Activated T-cell treated with anti-CD3 and anti-CD28 coated beads for 48 hours (primary cell): ENCODE results near the gene GGT7.
"Not testable (repeated sequence)": the region's sequence is repeated elsewhere in the genome, so short reads cannot be mapped to it uniquely, and the experiment has no call there.

Source experiments
- DNase-seq: peaks from one replicate; pipeline ENCODE4 v3.0.0-alpha.2; 2020; ENCODE audit warnings: low read depth

The GGT7 gene

GRCh38 chr20:34881689-34882088 is 9.0 kb upstream of the GGT7 start:
- no peak for DNase-seq

- DNase-seq, result not testable (repeated sequence)
Measured at GRCh38 chr20:34880971-34881370, 8.3 kb upstream of the GGT7 start.

- no peak for DNase-seq
Measured at GRCh38 chr20:34880215-34880850, 7.7 kb upstream of the GGT7 start.

- peak; percentile 94 for DNase-seq
Measured at GRCh38 chr20:34876406-34877282, 4.0 kb upstream of the GGT7 start, which contains the start of gene ACSS2. Gene ACSS2, plus strand, starts transcription at chr20:34876612. Its CDS starts 34 bp downstream, at chr20:34876646.

DNA sequence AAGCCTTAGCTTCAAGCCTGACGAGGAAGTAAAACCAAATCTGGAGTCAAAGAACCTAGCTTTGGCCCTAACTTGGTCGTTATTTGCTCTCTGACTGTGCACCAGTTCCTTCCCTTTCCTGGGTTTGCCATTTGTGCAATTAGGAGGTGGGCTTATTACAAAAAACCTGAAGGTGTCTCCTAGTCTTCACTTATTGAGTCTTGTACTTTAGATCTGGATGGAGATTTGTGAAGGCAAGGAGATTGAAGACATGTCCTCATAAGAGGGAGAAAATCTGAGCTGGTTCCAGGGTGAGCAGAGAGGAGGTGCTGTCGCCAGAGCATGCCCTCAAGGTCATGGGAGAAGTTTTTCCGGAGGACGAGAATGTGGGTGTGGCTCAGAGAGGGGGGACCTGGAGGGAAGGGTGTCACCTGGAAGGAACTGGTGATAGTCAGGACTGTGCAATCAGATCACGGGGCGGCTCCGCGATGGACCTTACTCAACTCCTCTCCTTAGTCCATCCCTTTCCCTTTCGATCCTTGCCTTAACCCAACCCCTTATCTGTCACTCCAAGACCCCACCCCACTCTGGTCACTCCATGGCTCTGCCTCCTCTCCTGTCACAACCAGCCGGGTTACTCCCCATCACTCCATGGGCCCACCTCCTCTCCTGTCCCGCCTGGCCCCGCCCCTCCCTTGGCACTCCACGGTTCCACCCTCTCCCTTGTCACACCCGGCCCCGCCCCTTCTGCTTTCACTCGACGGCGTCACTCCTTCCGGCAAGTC is 3.2 kb upstream of the GGT7 start:
- DNase-seq, result no peak

DNA sequence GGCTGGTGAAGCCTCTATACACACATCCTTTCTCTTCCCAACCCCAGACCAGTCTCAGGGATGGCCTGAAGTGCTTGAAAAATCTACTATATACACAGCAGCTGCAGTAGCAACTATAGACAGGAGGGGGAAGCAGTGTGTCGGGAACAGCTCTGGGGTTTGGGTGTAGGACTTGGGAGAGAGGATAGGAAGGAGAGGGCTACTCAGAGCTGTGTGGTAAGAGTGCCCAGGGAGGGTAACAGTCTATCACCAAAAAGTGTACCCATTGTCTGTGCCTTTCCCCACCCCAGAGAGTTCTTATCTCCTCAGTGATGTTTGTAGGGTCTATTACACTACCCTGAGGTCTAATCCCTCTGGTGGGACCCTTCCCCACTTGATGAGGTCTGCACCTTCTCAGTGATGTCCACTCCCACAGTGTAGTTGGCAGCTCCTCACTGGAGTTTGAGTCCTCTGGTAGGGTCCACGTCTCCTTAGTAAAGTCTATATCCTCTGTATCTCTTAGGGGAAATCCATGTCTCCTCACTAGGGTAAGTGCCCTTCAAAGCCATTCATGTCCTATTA is 1.5 kb upstream of the GGT7 start:
- peak; percentile 56 for DNase-seq

DNA sequence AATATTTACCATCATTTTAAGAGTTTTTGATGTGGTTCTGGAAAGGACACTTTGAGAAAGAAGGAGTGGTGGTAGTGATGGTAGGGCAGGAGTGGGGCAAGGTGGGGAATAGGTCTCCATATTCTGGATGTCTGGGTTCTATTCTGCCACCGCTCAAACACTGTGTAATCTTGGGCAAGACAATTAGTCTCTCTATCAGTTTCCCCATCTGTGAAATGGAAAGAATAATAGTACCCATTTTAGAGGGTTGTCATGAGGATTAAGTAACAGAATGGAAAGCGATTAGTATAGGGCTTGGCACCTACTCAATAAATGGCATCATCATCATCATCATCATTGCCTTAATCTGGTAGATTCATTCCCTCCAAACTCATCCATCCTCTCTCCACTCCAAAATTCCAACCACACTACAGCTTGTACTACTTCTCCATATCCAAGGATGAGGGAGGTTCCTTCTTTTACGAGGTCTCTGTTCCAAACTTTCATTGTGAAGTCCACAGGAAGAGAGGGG is 982 bp upstream of the GGT7 start:
- DNase-seq, result no peak

DNA sequence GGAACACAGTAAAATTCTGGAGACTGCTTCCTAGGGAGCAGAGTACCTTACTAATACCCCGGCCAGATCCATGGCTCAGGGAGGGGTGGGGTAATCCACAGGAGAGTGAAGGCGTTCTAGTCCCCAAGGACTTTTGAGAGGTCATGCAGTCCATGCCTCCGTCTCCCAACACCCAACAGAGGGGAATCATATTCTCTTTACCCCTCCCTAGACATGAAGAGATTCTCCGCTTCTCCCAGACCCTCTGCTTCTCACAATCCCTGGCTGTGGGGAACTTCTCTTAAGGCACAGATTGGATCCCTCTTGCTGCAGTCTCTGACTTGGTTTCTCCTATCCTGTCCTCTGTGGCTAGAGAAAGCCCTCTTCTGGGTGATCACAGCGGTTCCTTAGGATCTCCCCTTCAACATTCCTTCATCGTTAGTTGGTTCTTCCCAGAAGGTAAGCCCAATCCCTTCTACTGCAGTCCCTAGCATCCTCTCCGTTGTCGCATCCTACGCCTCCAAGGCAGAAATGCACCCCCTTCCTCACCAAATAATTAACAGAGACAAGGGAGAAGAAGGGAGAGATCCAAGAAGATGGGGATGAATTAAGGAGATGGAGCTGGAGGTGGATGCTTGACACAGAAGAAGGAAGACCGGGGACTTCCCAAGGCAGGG is 562 bp downstream of the GGT7 start:
- DNase-seq, result no peak

- DNase-seq, result no peak
Measured at GRCh38 chr20:34871320-34871926, 1.2 kb downstream of the GGT7 start.

GRCh38 chr20:34864216-34864615 is 8.4 kb downstream of the GGT7 start:
- DNase-seq, result no peak

DNA sequence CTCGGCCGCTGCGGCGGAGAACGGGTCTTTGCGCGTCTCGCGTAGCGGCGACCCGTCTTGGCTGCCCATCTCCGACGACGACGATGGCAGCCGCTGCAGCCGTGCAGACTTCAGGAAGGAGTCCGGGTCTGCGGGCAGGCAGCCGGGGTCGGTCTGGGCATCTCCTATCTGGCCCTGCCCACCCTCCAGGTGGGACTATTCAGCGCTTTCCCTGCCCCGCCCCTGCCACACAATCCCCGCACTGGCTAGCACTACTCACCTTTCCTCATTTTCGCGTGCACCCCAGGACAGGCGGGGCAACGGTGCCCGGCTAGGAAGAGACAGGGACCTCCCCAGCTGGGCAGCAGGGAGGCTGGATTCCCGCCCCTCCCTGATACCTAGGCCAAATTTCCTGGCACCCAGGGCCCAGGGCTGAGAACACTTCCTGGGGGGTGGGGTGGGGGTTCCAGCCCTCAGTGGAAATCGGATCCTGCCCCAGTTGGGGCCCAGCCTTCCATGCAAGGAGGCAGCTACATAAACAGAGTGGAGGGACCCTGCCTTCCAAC is 9.2 kb downstream of the GGT7 start:
- DNase-seq, result no peak

DNA sequence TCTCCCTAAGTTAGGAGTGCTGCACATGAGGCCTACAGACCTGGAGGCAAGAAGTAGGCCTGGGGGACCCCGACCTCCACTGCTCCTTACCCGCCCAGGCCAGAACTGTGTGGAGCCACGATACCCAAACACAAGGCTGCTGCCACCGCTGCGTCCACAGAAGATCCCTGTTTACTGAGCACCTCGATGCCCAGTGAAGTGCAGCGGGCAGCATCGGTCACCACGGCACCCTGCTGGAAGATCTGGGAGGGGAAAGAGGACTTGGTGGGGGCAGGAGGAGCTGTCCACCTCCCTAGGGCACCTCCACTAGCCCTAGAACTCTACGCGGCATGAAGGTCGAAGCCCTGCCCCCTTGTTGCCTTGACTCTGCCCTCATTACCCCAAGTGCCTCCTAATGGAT is 9.9 kb downstream of the GGT7 start:
- no peak for DNase-seq

- no peak for DNase-seq
Measured at GRCh38 chr20:34861386-34862084, 11.1 kb downstream of the GGT7 start.

DNA sequence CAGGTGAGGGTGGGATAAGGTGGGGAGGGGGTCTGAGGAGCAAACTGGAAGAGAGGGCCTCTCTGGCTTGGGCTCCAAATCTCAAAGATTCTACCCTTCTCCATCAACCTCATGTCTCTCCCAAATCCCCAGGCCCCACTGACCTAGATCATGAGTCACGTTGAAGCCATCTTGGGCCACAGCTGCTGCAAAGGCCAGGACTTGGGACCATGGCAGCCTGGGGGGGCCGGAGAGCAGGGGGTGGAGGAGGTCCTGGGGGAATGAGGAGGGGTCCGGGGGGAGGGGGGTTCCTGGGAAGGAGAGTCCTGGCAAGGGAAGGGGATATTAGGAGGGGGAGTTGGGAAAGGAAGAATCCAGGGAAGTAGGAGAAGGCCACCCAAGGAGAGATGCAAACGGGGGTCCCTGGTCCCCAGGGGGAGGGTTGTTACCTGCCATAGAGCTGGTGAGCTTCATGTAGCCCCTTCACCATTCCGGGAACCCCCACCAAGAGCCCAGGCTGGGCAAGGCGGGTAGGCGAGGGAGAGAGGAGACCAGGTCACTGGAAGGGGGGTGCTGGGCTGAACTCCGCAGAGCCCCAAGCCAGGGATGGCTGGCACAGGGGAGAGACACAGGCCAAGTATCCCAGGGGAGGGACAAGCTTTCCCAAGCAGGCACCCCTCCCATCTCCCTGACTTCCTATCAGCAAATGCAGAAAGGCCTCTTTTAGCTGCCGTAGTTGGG is 12.7 kb downstream of the GGT7 start:
- no peak for DNase-seq

- no peak for DNase-seq
Measured at GRCh38 chr20:34859367-34859766, 13.3 kb downstream of the GGT7 start.

DNA sequence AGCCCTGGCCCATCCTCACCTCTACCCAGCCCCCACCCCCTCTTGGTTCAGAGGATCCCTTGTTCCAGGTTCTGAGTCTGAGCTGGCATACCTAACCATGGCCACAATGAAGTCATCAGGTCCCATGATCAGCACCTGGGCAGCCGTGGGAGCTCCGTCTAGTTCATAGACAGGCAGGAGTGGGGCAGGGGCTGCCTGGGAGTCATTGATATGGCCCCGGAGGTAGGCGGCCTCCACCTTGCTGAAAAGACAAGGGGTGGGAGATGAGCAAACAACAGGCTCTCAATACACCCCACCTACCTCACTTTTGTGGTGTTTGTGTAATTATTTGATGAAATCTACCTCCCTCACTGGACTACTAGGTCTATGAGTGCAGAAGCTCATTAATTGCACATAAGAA is 20.4 kb downstream of the GGT7 start:
- DNase-seq, result no peak

- DNase-seq, result no peak
Measured at GRCh38 chr20:34850969-34851368, 21.7 kb downstream of the GGT7 start.

GRCh38 chr20:34849778-34850177 is 22.9 kb downstream of the GGT7 start:
- no peak for DNase-seq

DNA sequence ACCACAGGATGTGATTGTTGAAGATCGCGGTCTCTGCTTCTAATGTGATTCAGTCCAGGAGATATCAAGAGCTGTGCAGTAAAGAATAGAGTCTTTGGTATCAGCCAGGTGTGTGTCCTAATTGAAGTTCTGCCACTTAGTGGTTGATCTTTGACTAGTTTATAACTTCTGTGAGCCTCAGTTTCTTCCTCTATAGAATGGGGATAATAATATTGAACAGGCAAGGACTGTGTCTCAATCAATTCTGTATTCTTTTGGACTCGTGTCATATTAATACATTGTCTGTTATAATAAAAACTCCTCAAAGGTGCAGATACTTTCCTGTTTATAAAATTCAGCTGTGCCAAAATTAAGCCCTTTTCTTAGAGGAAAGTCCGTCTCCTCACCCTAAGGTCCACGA is 24.1 kb downstream of the GGT7 start:
- DNase-seq, result no peak

DNA sequence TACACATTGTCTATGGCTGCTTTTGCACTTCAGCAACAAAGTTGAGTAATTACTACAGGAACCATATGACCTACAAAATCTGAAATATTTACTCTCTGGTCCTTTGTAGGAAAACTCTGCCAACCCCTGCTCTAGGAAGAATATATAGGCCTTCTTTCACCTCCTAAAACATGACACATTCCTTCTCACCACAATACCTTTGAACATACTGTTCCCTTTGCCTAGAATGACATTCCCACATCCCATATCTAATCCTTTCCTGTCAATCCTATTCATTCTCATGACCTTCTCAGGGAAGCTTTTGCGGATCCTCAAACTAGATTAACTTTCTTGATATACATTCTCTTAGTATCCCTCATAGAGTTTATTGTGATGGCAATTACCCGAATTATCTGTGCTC is 29.2 kb downstream of the GGT7 start:
- DNase-seq, result no peak
